GM21390 (cell line): Measurements from ENCODE around the gene TRAF3.

Experiments used
- ATAC-seq: cut with Tn5 transposase; IDR thresholded peaks from one replicate; pipeline ENCODE4 v1.9.1; 2021; ENCODE audit not compliant: unreplicated experiment

The TRAF3 gene

GRCh38 chr14:102777711-102778337, 575 bp downstream of the TRAF3 start:
- ATAC-seq, result no peak

GRCh38 chr14:102778338-102779083, 1.3 kb downstream of the TRAF3 start:
- no peak for ATAC-seq

GRCh38 chr14:102779084-102779462, 1.8 kb downstream of the TRAF3 start:
- ATAC-seq, result no peak

GRCh38 chr14:102779574-102780315, 2.5 kb downstream of the TRAF3 start:
- no peak for ATAC-seq

- no peak for ATAC-seq
These were observed 3.8 kb downstream of the TRAF3 start for GRCh38 chr14:102781063-102781462.

GRCh38 chr14:102782974-102783373, 5.7 kb downstream of the TRAF3 start:
- no peak for ATAC-seq

GRCh38 chr14:102784892-102785594, 7.8 kb downstream of the TRAF3 start:
- ATAC-seq, result no peak

GRCh38 chr14:102785595-102785963, 8.3 kb downstream of the TRAF3 start:
- ATAC-seq, result no peak

- no peak for ATAC-seq
These were observed 9.5 kb downstream of the TRAF3 start for GRCh38 chr14:102786768-102787167.

GRCh38 chr14:102789349-102789748, 12.1 kb downstream of the TRAF3 start:
- ATAC-seq, result no peak

GRCh38 chr14:102793531-102794328, 16.5 kb downstream of the TRAF3 start:
- ATAC-seq, result no peak

GRCh38 chr14:102795060-102795925, 18.0 kb downstream of the TRAF3 start:
- ATAC-seq, result peak; percentile 45

GRCh38 chr14:102796661-102797190, 19.5 kb downstream of the TRAF3 start:
- no peak for ATAC-seq

- peak; percentile 66 for ATAC-seq
These were observed 21.7 kb downstream of the TRAF3 start for GRCh38 chr14:102798926-102799325.

- no peak for ATAC-seq
These were observed 22.7 kb downstream of the TRAF3 start for GRCh38 chr14:102799684-102800562.

- ATAC-seq, result no peak
These were observed 25.7 kb downstream of the TRAF3 start for GRCh38 chr14:102802834-102803523.

- no peak for ATAC-seq
These were observed 27.6 kb downstream of the TRAF3 start for GRCh38 chr14:102804858-102805257.

- ATAC-seq, result peak; percentile 41
These were observed 28.2 kb downstream of the TRAF3 start for GRCh38 chr14:102805371-102805891.
